Measurements from ENCODE around the gene ZNF526.

The ZNF526 gene

GRCh38 chr19:42219812-42220750 is at the start of gene ZNF526:
ZNF526 (plus strand) TSS chr19:42220312; CDS start chr19:42224404, 4,092 bp downstream.
- DNase-seq = peak; percentile 95

GRCh38 chr19:42170715-42171114 is 49.4 kb upstream of the ZNF526 start:
- DNase-seq = no peak

- DNase-seq = no peak
Measured at GRCh38 chr19:42172261-42172660, 47.9 kb upstream of the ZNF526 start.

- DNase-seq = no peak
Measured at GRCh38 chr19:42173695-42174094, 46.4 kb upstream of the ZNF526 start.

- no peak for DNase-seq
Measured at GRCh38 chr19:42174188-42174587, 45.9 kb upstream of the ZNF526 start.

- DNase-seq = no peak
Measured at GRCh38 chr19:42174958-42175734, 45.0 kb upstream of the ZNF526 start.

- DNase-seq = no peak
Measured at GRCh38 chr19:42175952-42176648, 44.0 kb upstream of the ZNF526 start.

- no peak for DNase-seq
Measured at GRCh38 chr19:42176649-42176989, 43.5 kb upstream of the ZNF526 start.

- peak; percentile 68 for DNase-seq
Measured at GRCh38 chr19:42176990-42177685, 43.0 kb upstream of the ZNF526 start.

- DNase-seq = no peak
Measured at GRCh38 chr19:42177686-42178019, 42.5 kb upstream of the ZNF526 start.

GRCh38 chr19:42178791-42179674 is 41.1 kb upstream of the ZNF526 start:
- DNase-seq = no peak

GRCh38 chr19:42184401-42184861 is 35.7 kb upstream of the ZNF526 start:
- peak; percentile 81 for DNase-seq

- DNase-seq = peak; percentile 29
Measured at GRCh38 chr19:42185277-42185676, 34.8 kb upstream of the ZNF526 start.

- no peak for DNase-seq
Measured at GRCh38 chr19:42188665-42189064, 31.4 kb upstream of the ZNF526 start.

GRCh38 chr19:42189133-42189532 is 31.0 kb upstream of the ZNF526 start:
- no peak for DNase-seq

GRCh38 chr19:42191330-42191729 is 28.8 kb upstream of the ZNF526 start:
- DNase-seq = no peak

GRCh38 chr19:42191855-42192254 is 28.3 kb upstream of the ZNF526 start:
- DNase-seq = peak; percentile 63

GRCh38 chr19:42193294-42193693 is 26.8 kb upstream of the ZNF526 start:
- DNase-seq = no peak

- peak; percentile 90 for DNase-seq
Measured at GRCh38 chr19:42193706-42194105, 26.4 kb upstream of the ZNF526 start.

- no peak for DNase-seq
Measured at GRCh38 chr19:42196011-42197001, 23.8 kb upstream of the ZNF526 start.

All from NCI-H226 (cell line).